BE2C (cell line): ENCODE data around the gene SASH1.

Experiments used
- DNase-seq: peaks from one replicate; pipeline ENCODE4 v3.0.0-alpha.2; 2020
- H3K27me3 ChIP-seq: fragments of 250-450 bp; sonication (Bioruptor Pico); 2 replicates; pipeline ENCODE4 v1.5.1; 2020; ENCODE audit warnings: mild to moderate bottlenecking
- H3K36me3 ChIP-seq: fragments of 250-450 bp; sonication (Bioruptor Pico); 2 replicates; pipeline ENCODE4 v1.5.1; 2020; ENCODE audit warnings: mild to moderate bottlenecking
- H3K4me1 ChIP-seq: fragments of 250-450 bp; sonication (Bioruptor Pico); 2 replicates; pipeline ENCODE4 v1.5.1; 2020
- H3K4me3 ChIP-seq: 2 replicates; pipeline ENCODE4 v1.5.1; 2011; ENCODE audit warnings: low read depth, low read length
- H3K9me3 ChIP-seq: fragments of 250-450 bp; sonication (Bioruptor Pico); 2 replicates; pipeline ENCODE4 v1.5.1; 2020
- CTCF ChIP-seq: IDR thresholded peaks from 2 replicates; pipeline ENCODE4 v1.5.1; 2012; ENCODE audit warnings: mild to moderate bottlenecking, low read depth, low read length

The SASH1 gene

GRCh38 chr6:148472171-148473105, 129.8 kb downstream of the SASH1 start:
- Histone ChIP-seq H3K36me3 (no peaks in the 10 kb centered on the region), H3K9me3 (no peaks in the 10 kb centered on the region), H3K4me1 (no peaks in the 10 kb centered on the region), H3K27me3 (peaks cover 4% of the 10 kb centered on the region), H3K4me3 (no peak overlapping the region)
- no peak for TF ChIP-seq CTCF
- DNase-seq, result no peak

- Histone ChIP-seq H3K27me3 (peaks cover 4% of the 10 kb centered on the region), H3K4me1 (no peaks in the 10 kb centered on the region), H3K36me3 (no peaks in the 10 kb centered on the region), H3K4me3 (no peak overlapping the region), H3K9me3 (no peaks in the 10 kb centered on the region)
- TF ChIP-seq CTCF, result no peak
- DNase-seq, result no peak
Measured at GRCh38 chr6:148479497-148479896, 136.9 kb downstream of the SASH1 start.

DNA sequence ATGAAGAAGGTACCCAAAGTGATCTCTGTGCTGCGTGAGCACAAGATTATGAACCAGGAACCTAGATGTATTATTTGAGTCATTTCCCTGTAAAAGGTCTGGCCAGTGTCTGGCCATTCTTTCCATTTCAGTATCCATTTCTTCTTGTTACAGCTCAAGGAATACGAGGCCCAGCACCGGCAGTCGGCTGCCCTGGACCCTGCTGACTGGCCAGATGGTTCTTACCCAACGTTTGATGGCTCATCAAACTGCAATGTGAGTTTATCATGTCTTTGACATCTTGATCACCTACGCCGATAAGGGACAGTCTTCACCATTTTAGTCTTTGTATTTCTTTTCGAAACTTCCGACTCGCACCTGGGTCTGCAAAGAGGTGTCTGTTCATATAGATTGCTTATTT, 144.8 kb downstream of the SASH1 start:
- Histone ChIP-seq H3K4me1 (no peaks in the 10 kb centered on the region), H3K27me3 (no peaks in the 10 kb centered on the region), H3K9me3 (no peaks in the 10 kb centered on the region), H3K36me3 (no peaks in the 10 kb centered on the region), H3K4me3 (no peak overlapping the region)
- no peak for TF ChIP-seq CTCF
- no peak for DNase-seq

GRCh38 chr6:148491638-148492251, 149.1 kb downstream of the SASH1 start:
- no peak overlapping the region for H3K4me3 ChIP-seq
- no peaks in the 10 kb centered on the region for H3K4me1 ChIP-seq
- no peaks in the 10 kb centered on the region for H3K27me3 ChIP-seq
- H3K9me3 ChIP-seq, result no peaks in the 10 kb centered on the region
- no peaks in the 10 kb centered on the region for H3K36me3 ChIP-seq
- no peak for TF ChIP-seq CTCF
- DNase-seq, result no peak

GRCh38 chr6:148492654-148493290, 150.1 kb downstream of the SASH1 start:
- no peak for TF ChIP-seq CTCF
- DNase-seq, result no peak
- H3K27me3 ChIP-seq, result no peaks in the 10 kb centered on the region

More at GRCh38 chr6:148492654-148493290, 150.1 kb downstream of the SASH1 start:
- H3K4me3 ChIP-seq, result no peak overlapping the region
- no peaks in the 10 kb centered on the region for H3K4me1 ChIP-seq
- no peaks in the 10 kb centered on the region for H3K36me3 ChIP-seq
- H3K9me3 ChIP-seq, result no peaks in the 10 kb centered on the region
